HG03354 (cell line): ENCODE results near the gene RASSF8.

Experiments used
- ATAC-seq: cut with Tn5 transposase; IDR thresholded peaks from one replicate; pipeline ENCODE4 v1.9.1; 2021; ENCODE audit warnings: mild to moderate bottlenecking; ENCODE audit not compliant: unreplicated experiment, poor library complexity, severe bottlenecking

RASSF8 gene

DNA sequence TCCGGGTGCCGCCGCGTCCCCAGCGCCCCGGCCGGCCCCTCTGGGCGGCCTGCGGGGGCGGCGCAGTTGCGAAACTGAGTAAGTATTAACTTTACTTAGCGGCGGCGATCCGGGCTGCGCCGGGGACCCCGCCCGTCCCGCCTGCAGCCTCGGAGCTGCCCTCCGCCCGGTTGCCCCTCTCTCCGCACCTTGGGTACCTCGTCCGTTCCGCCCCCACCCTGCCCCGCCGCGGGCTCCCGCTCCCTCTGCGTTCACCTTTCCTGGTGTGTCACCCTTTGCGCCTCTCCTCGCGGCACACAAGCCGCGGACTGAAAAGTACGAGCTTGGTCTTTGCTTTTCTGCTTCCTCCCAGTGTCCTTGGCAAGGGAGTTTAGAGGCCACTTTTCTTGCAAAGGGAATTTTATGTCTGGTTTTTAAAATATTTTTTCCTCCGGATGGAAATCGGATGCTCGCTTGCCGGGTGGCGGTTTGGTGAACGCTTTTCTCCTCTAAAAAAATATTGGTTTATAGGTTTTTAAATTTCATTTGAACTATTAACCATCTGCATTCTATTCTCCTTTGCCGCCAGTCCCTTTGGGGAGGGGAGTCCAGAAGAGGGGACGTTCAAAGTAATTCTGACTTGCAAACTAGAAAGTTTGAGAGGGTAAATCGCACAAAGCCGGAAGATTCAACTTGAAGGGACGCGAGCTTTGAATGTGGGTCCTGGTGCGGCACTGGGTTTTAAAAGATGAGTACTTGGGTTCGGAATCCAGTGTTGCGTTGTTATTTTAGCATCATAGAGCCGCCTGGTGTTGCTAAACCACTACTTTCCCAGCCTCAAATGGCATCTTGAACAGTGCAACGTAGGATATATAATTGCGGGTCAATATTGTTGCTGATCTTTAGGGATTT, 834 bp downstream of the RASSF8 start:
- peak; percentile 41 for ATAC-seq

DNA sequence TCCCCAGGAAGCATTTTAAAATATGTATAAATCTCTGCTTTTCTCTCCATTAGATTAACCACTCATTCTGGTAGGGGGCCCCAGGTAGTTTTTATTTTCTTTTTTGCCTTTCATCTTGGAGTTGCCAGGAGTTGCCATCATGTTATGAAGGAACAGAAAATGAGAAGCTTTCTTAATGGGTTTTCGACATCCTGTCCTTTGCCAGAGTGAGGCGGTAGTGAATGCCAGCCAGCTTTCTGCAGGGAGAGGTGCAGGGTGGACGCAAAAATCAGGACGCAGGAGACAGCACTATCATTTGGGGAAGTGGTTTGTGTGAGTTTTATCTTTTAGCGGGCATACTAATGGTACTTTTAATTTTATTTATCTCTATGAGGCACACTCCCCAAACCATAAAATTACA, 1.7 kb downstream of the RASSF8 start:
- ATAC-seq: no peak

DNA sequence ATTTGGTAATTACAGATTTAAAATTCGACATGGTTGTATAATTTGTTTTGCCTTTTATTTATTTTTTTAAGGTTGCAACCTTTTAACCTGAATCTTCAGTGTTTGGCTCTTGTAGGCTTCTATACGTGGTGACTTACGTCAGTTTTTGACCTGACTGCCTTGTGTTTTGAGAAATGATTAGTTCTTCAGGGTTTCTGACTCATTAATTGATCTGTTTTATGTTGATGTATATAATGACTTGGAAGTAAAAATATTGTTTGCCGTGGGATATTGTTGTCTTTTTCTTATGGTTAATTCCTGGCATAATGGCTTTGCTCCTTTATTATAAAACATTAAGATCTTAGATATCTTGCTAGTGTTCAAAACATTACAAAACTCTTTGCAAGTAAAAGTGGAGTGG, 2.5 kb downstream of the RASSF8 start:
- ATAC-seq: no peak

DNA sequence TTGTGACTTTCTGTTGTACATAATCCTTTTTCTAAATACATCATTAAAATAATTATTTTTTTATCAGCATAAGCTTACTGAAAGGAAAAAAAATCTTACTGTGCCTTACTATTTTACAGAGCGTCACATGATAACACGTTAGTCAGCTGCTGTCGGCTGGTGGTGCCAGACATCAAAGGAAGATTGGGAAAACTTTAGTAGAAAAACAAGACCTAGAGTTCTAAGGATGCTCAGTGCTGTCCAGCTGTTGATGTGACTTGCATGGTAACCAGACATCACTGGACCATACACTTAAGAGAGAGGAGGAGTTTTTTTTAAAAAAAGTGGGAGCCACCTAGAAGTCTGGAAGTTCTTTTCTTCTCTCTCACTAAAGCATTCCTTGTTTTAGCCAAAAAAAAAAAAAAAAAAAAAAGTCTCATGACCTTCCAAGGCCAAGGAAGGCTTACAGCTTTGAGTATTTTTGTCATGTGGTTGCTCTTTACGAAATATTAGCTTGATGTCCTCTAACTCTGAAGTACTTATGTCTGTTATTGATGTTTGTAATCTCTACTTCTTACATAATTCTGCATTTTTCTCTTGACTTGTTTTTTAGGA, 4.5 kb downstream of the RASSF8 start:
- ATAC-seq: no peak

DNA sequence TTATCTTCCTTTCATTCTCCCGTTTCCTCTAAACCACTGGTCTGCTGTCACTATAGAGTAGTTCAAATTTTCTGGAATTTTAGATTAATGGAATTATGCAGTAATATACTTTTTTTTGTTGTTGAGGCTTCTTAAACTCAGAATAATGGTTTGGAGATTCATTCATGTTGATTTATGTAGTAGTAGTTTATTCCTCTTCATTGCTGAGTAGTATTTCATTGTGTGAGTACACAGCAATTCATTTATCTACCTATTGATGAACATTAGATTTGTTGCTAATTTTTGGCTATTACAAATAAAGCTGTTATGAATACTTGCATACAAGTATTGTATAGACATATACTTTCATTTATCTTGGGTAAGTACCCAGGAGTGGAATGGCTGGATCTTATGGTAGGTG, 7.2 kb downstream of the RASSF8 start:
- ATAC-seq: no peak

DNA sequence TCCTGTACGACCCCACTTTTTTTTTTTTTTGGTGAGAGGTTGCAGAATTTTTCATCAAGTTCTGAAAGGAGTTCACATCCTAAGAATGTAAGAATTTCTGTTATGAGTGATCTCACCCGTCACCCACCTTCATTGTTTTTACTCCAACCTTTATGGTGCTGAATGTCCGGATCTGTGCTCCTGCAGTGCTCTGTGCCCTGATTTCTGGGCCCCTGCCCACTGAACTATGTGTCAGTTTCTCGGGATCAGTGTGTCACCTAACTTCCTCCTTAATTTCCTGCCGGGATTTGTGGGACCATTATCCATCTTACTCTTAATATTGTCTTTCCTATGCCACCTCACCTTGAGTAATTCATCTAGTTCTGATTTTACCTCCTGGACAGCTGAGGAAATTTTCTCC, 11.6 kb downstream of the RASSF8 start:
- ATAC-seq: no peak

DNA sequence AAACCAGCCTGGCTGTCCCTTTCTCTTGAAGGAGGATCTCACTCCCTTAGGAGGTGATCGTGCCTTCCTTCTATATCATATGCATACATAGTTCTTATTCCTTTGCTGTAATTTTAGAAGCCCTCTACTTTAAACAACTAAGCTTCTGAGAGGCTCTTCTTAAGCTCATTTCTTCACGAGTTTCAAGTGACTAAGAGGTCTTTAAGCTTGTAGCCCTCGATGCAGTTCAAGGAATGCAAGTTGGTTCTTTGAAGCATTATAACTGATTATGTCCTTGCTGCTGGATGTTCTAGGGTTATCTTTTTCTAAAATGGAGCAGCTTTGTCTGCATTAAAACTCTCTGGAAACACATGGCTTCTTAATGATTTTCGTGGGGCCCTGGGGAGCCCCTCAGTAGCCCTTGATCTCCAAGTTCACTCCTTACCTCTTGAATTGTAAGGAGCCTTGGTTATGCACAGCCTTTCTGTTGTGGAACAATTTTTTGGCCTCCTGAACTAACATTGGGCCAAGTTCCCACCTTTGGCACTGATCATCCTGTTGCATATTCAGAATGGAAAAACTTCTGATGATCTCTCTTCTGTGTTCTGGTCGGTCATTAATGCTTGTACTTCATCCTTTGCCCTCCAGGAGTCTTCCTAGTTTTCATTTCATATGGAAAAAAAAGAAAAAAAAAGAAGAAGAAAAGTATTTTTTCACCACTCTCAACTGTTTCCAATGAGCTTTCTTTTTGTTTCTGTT, 12.6 kb downstream of the RASSF8 start:
- ATAC-seq: no peak

DNA sequence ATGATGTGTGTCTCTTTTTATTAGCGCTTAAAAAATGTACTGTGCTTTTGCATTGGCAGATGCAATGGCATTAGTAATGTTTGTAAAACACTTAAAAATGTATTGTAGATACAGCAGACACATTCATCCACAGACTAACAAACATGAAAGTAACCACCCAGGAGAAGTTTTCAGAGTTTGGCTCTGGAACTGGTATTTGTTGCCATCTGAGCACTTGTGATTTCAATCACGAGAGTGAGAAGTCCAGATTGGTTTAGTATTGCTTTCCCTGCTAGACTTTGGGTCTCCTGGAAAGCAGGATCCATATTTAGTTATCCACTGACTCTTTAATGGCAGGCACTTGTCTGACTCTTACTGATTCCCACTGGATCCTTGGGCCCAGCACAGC, 13.2 kb downstream of the RASSF8 start:
- ATAC-seq: no peak

DNA sequence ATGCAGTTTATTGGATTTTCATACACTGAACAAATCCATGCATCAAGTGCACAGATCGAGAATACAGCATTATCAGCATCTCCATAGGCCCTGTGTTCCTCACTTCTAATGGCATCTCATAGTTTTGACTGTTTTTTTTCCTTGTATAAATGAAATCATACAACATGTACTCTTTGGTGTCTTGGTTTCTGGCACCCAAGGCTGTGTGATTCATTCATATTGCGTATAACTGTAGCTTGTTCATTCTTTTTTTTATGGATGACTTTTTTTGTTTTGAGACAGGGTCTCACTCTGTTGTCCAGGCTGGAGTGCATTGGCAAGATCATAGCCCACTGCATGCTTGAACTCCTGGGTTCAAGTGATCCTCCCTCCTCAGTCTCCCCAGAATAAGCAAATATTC, 14.3 kb downstream of the RASSF8 start:
- no peak for ATAC-seq

DNA sequence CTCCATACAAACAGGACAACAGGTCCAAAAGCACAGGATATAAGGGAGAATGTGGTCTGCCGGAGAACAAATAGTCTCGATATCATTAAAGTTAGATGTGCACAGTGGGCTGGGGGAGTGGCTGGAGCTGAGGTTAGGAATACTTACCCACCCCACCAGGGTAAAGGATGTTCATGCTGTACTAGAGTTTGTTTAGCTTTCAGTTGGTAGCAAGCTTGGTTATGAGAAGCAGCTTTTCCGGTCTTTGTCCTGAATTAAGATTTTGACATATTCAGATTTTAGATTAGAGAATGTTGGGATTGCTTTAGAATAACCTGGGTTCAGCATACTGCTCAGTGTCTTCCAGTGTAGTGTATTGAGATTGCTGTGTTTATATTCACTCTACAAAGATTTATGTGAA, 16.7 kb downstream of the RASSF8 start:
- no peak for ATAC-seq

DNA sequence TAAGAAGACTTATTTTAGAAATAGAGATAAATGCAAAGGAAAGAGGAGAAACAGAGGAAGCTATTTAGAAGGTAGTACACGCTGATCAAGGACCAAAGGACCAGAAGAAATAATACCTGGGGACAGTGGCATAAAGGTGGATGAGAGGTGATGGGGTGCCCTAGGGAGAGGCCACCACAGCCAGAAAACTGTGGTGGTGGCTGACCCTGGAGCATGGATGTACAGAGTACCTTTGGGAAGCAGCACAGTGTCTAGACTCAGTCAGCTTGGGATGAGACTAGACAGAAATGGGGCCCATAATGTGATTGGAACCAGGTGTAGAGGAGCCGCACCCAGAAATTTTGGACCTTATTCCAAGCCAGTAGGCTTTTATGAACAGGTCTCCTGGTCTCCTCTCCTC, 17.2 kb downstream of the RASSF8 start:
- ATAC-seq: no peak

DNA sequence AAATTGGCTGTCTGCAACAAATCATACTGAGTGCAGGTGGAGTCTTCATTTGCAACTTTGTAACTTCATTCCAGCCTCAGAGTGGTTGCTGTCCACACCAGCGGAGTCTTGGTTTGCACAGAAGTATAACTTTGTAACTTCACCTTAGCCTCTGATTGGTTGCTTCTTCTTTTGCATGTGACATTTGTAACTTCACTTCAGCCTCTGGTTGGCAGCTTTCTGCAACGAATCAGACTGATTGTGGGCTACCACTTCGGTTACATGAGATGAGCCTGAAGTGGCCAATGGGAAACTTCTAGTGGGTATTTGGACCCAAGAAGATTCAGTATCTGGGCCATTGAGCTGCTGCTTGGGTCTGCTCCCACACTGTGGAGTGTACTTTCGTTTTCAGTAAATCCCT, 17.8 kb downstream of the RASSF8 start:
- ATAC-seq: no peak

DNA sequence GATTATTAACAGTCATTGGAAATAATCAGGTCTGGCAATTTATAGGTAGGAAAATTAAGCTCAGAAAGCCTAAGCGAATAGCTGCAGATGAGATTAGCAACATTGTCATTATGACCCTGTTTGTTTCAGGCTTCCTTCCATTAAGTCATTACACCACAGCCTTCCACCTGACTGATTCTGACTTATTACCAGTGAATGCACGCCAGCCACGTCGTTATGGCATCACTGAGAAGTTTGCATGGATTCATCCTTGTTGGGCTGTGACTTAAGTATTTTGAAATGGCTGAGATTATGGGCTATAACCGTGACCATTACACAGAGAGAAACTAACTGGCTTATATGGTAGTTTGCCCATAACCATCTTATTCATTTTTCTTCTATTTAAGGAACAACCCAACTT, 18.6 kb downstream of the RASSF8 start:
- ATAC-seq: no peak

DNA sequence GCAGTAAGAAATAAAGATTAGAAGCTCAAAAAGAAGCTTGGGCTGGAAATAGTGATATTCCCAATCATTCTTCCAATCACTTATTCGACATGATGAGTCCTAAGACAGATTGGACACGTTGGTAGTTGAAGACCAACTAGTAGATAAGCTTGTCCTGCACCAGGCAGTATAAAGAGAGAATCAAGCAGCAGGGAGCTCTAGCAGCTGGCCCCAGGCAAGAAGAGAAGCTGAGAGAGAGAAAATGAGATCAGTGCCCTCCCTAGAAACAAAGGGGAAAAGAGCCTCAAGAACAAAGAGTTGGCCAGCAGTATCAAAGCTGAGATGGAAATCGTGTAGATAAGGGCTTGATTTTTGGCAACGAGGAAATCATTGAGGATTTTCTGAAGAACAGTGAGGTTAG, 20.6 kb downstream of the RASSF8 start:
- ATAC-seq: no peak

DNA sequence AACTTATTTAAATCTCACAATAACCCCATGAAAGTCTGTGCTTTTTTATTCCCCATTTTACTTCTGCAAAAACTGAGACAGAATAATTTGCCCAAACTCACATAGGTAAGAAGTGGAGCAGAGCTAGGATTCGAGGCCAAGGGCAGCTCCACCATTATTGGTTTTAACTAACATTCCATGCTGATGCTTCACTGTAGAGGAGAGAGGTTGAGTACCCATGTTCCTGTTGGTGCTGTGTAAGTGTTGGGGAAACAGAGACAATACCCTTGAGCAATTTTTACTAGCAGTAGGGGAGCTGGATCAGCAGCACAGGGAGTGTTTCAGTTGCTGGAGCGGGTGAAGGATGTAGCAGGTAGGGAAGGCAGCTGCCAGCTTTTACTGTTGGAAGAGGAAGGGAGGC, 21.1 kb downstream of the RASSF8 start:
- ATAC-seq: no peak

DNA sequence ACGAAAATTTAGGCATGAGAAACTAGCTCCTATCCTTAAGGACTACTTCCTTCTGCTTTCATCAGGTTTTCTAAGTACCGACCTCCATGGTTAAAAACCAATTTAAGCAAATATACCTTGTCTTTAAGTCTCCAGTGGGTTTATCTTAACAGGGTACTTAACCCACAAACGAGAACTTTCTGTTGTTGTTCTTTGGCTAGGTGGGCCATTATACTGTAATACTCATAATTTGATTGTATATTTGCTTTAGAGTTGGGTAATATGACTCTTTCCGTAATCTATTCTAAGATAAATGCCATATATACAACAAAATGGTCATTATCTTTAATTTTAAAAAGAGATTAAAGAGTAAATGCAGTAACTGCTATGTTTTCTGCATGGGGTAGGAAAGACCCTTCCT, 21.6 kb downstream of the RASSF8 start:
- no peak for ATAC-seq

DNA sequence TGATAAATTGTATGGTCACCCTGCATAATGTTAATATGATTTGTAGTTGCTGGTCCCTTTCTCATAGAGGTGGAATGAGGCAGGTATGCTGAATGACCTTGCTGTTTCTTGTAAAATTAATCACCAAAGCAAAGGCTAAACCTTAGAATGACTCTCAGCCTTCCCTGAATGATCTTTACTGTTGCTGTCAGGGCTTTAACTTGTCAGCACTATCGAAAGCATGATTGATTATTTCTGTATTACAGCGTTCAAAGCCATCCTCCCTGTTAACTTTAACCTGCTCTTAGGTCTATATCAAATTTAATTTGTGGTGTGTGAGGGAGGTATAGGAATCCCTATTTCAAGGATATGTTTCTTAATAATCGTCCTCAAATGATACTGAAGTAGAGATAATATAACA, 23.1 kb downstream of the RASSF8 start:
- ATAC-seq: no peak

DNA sequence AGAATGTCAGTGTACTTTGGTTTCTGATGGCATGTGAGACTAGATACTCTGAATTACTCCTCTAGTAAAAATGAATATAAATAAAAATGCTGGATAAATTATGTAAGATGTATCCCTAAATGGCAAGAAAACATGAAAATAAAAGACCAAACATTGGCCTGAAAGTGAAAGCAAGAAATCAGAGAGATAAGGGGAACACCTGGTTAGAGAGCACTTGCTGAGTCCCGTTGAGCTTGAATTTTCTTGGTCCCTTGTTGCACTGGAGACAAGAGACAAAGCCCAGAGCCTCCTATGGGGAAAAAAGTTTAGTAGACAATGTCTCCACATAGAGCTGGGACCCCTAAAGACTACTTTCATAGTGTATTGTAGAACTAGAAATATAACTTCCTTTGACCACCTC, 23.9 kb downstream of the RASSF8 start:
- ATAC-seq: no peak

DNA sequence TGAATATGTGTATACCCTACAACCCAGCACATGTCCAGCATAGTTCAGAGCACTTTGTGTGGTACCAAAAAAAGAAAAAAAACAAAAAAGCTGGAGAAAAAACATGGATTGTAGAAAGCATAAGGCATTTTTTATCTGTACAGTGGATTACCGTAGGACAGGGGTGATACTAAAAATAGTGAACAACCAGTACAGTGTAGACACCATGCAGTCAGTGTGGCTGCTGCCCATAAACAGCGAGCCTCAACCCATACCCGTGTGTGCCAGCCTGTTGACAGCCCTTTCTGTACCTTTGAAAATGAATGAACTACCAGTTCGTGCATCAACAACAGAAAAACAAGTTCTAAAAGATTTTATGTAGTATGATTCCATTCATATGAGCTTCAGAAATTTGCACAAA, 25.1 kb downstream of the RASSF8 start:
- no peak for ATAC-seq

DNA sequence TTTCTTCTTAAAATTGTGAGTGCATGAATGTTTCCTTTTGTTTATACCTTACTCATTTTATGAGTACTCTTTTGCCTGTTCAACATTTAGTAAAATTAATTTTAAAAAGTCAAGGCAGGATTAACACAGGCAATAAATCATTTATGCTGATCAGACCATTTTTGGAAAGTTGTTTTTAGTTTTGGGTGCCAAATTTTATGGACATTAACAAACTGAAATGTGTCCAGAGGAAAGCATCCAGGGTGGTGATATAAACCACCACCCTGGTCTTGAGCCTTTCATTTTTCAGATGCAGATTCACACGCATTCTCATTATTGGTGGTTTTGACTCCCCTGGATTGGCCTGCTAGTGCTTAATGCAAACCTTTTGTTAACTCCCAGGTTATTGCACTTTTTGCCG, 26.3 kb downstream of the RASSF8 start:
- ATAC-seq: no peak
